ENCODE results near the gene PHKA2.

Gene PHKA2

DNA sequence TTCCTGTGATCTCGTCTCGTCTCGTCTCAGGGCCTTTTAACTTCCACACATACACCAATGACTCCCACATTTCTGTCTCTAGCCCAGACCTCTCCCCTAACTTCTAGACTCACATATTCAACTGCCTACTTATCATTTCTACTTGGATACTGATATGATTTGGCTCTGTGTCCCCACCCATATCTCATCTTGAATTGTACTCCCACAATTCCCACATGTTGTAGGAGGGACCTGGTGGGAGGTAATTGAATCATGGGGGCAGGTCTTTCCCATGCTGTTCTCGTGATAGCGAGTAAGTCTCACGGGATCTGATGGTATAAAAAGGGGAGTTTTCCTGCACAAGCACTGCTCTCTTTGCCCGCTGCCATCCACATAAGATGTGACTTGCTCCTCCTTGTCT lies 8.9 kb downstream of the PHKA2 start:
- DNase-seq (ENCODE audit: low read depth, low spot score) = no peak
- no peak overlapping the region for H3K4me3 ChIP-seq (ENCODE audit: low read depth, low read length)
- TF ChIP-seq, protein P1, sequence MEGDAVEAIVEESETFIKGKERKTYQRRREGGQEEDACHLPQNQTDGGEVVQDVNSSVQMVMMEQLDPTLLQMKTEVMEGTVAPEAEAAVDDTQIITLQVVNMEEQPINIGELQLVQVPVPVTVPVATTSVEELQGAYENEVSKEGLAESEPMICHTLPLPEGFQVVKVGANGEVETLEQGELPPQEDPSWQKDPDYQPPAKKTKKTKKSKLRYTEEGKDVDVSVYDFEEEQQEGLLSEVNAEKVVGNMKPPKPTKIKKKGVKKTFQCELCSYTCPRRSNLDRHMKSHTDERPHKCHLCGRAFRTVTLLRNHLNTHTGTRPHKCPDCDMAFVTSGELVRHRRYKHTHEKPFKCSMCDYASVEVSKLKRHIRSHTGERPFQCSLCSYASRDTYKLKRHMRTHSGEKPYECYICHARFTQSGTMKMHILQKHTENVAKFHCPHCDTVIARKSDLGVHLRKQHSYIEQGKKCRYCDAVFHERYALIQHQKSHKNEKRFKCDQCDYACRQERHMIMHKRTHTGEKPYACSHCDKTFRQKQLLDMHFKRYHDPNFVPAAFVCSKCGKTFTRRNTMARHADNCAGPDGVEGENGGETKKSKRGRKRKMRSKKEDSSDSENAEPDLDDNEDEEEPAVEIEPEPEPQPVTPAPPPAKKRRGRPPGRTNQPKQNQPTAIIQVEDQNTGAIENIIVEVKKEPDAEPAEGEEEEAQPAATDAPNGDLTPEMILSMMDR (IDR thresholded peaks at IDR 0.05; ENCODE audit: low read depth, low read length) = no peak
- in situ Hi-C loops (cut with HindIII; ENCODE audit: low sequenced_read_pairs) = no loop called here

DNA sequence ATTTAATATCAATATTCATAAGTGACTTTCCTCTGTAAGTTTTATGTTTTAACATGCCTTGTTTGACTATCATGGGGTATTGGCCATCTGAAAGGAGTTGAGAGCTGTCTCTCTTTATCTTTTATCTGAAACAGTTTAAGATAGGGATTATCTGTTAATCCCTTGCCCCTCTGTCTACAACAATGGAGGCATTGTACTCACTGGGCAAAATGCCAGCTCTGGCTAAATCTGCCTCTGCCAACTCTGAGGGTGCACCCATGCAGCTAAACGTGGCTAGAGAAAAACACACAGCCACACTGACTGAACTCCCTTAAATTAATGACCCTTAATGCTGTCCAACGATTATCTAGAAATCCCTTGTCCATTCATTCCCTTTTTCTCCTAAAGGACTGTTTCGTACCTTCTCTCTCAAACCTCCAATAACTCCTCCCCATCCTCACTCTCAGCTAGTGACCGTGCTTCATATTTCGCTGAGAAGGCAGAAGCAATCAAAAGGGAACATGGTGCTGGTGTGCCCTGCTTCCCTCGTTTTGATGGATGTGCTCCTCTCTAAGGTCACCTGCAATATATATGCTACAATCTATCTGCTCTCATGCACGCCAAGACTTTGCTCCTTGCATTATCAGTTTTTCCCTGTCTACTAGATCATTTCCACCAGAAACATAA lies 10.3 kb downstream of the PHKA2 start:
- in situ Hi-C loops (cut with HindIII; ENCODE audit: low sequenced_read_pairs) = no loop called here
- no peak for DNase-seq (ENCODE audit: low read depth, low spot score)

DNA sequence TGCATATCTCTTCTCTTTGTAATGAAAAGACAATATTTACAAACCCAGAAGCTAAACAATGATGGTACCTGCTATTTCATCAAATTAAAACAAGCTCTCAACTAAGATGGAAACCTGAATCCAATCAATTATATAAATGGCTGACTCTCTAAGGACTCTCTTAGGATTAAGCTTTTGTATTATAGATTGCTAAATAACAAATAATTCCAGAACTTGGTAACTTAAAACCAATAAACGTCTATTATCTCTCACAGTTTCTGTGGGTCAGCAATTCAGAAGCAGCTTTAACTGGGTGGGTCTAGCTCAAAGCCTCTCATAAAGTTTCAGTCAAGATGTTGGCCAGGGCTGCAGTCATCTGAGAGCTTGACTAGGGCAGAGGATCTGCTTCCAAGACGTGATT lies 12.4 kb downstream of the PHKA2 start:
- in situ Hi-C loops (cut with HindIII; ENCODE audit: low sequenced_read_pairs) = no loop called here
- no peak for DNase-seq (ENCODE audit: low read depth, low spot score)
- TF ChIP-seq, protein P1 (IDR thresholded peaks at IDR 0.05; ENCODE audit: low read depth, low read length) = no peak

More for the DNA sequence above, 10.3 kb downstream of the PHKA2 start:
- H3K4me3 ChIP-seq (ENCODE audit: low read depth, low read length) = no peak overlapping the region
- TF ChIP-seq, protein P1 (IDR thresholded peaks at IDR 0.05; ENCODE audit: low read depth, low read length) = no peak

DNA sequence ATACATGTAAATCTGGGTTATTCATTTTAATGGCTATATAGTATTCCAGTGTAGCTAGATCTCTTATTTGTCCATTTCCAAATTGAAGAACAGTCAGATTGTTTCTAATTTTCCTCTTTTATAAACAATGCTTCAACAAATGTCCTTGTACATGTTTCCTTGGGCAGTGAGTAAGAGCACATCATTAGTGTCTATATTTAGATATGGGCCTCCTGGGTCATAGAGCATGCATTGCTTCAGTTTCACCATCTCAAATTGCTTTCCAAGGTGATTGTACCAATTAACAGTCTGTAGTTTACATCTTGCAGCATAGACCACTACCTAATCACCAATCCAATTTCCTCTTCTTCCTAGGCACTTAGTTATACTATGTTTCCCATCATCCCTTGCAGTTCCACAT lies 13.4 kb downstream of the PHKA2 start:
- TF ChIP-seq, protein P1 (IDR thresholded peaks at IDR 0.05; ENCODE audit: low read depth, low read length) = no peak
- DNase-seq (ENCODE audit: low read depth, low spot score) = no peak
- in situ Hi-C loops (cut with HindIII; ENCODE audit: low sequenced_read_pairs) = no loop called here
- no peak overlapping the region for H3K4me3 ChIP-seq (ENCODE audit: low read depth, low read length)

More for the DNA sequence above, 12.4 kb downstream of the PHKA2 start:
- no peak overlapping the region for H3K4me3 ChIP-seq (ENCODE audit: low read depth, low read length)

DNA sequence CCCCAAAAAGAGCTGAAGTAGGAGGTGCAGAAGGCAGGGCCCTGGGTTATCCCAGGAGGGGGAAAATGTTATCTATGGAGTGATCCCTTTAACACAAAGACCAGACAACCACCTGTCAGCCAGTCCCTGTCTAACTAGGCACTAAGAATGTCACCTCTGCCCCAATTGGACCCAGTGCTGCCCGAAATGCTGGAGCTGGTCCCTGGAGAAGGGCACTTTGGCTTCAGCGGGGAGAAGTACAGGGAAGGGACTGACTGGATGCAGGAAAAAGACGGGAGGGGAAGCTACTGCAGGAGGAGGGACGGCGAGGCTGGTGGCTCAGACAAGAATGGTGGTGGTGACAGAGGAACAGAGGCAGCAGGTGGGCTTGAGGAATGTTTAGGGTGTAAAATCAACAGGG lies 17.3 kb downstream of the PHKA2 start:
- TF ChIP-seq, protein P1 (IDR thresholded peaks at IDR 0.05; ENCODE audit: low read depth, low read length) = no peak
- in situ Hi-C loops (cut with HindIII; ENCODE audit: low sequenced_read_pairs) = no loop called here
- no peak for DNase-seq (ENCODE audit: low read depth, low spot score)
- H3K4me3 ChIP-seq (ENCODE audit: low read depth, low read length) = no peak overlapping the region

DNA sequence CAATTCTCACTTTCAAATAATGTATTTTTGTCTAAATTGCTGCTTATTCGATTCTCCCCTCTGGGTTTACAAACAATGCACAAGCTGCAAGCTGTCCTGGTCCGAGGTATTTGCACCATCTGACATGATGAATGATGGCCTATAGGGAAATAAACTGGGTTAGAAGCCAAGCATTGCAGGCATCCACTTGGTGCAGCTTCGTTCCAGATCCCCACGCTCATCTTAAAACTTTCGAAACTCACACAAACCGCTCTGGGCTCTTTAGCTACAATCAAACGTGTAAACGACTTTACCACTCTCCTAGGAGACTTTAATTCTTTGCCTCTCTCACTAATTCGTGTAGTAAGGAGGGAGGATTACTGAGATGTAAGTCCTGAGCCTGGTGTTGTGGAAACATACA lies 19.0 kb downstream of the PHKA2 start:
- H3K4me3 ChIP-seq (ENCODE audit: low read depth, low read length) = no peak overlapping the region
- no peak for DNase-seq (ENCODE audit: low read depth, low spot score)
- TF ChIP-seq, protein P1 (IDR thresholded peaks at IDR 0.05; ENCODE audit: low read depth, low read length) = no peak
- in situ Hi-C loops (cut with HindIII; ENCODE audit: low sequenced_read_pairs) = no loop called here
